H1 (cell line): ENCODE results near the gene ZIC1. TPM values are rescaled to one million over a fixed set of nuclear protein-coding genes. Genes with fewer than 3 reads are reported as not detected.

ENCODE experiments used
- CTCF ChIA-PET: fragments of 300-600 bp; sonication (Branson Sonifier 250); formaldehyde crosslinking; loops from one replicate; lab custom pipeline; 2021; ENCODE audit not compliant: partially characterized antibody; lab: Charles Lee
- POLR2A ChIA-PET: fragments of 300-600 bp; sonication (Branson Sonifier 250); formaldehyde crosslinking; loops from one replicate; lab custom pipeline; 2021; ENCODE audit warnings: inconsistent platforms; ENCODE audit not compliant: partially characterized antibody; lab: Charles Lee
- DNase-seq, 2 experiments: peaks; one replicate each; pipeline versions ENCODE4 v3.0.0 to v3.0.0-alpha.2; 2010 to 2022; ENCODE audit warnings: low spot score in 2 of 2, low read depth in 1 of 2, mixed read lengths in 1 of 2
- FAIRE-seq: peaks from 2 replicates; lab custom pipeline; 2011; peaks lifted over from hg19 to GRCh38; lab: Jason Lieb, UNC
- H2AFZ ChIP-seq: 2 replicates; pipeline ENCODE4 v1.8.1; 2012; ENCODE audit warnings: low read length, inconsistent platforms
- H2AK5ac ChIP-seq: 2 replicates; pipeline ENCODE4 v1.6.1; 2013; ENCODE audit warnings: low read depth, low read length
- H2BK120ac ChIP-seq: replicated peaks from 2 replicates; pipeline ENCODE3; 2013; ENCODE audit warnings: low read depth, low read length, inconsistent platforms
- H2BK12ac ChIP-seq: 2 replicates; pipeline ENCODE4 v1.6.1; 2013; ENCODE audit warnings: low read depth, low read length
- H2BK15ac ChIP-seq: 2 replicates; pipeline ENCODE4 v1.6.1; 2013; ENCODE audit warnings: low read length
- H2BK20ac ChIP-seq: 2 replicates; pipeline ENCODE4 v1.6.1; 2013; ENCODE audit warnings: low read length
- H2BK5ac ChIP-seq: 2 replicates; pipeline ENCODE4 v1.6.1; 2013; ENCODE audit warnings: low read depth, low read length
- H3K14ac ChIP-seq: 2 replicates; pipeline ENCODE4 v1.6.1; 2013; ENCODE audit warnings: inconsistent platforms; ENCODE audit not compliant: insufficient read length
- H3K18ac ChIP-seq: 2 replicates; pipeline ENCODE4 v1.6.1; 2013; ENCODE audit warnings: low read length; ENCODE audit errors: extremely low read depth
- H3K23ac ChIP-seq: 2 replicates; pipeline ENCODE4 v1.6.1; 2013; ENCODE audit warnings: inconsistent platforms; ENCODE audit not compliant: insufficient read length
- H3K23me2 ChIP-seq: 2 replicates; pipeline ENCODE4 v1.6.1; 2013; ENCODE audit warnings: low read depth, low read length
- H3K27ac ChIP-seq: 2 replicates; pipeline ENCODE4 v1.6.1; 2011; ENCODE audit warnings: low read depth, low read length, inconsistent platforms
- H3K27me3 ChIP-seq, 4 experiments: replicated peaks in 1 of 4; 1 replicate in 1 of 4; 2 replicates in 3 of 4; pipeline versions ENCODE4 v1.6.1 to v1.8.1; 2011 to 2013; ENCODE audit warnings: low read length in 3 of 4, mild to moderate bottlenecking in 3 of 4, inconsistent platforms in 2 of 4, mixed read lengths in 2 of 4, moderate library complexity in 1 of 4; ENCODE audit not compliant: control insufficient read depth in 3 of 4, insufficient read depth in 3 of 4; ENCODE audit errors: extremely low read depth in 1 of 4
- H3K36me3 ChIP-seq, 4 experiments: 2 replicates each; pipeline versions ENCODE4 v1.6.1 to v1.8.1; 2011 to 2013; ENCODE audit warnings: mild to moderate bottlenecking in 4 of 4, low read length in 3 of 4, moderate library complexity in 2 of 4, control low read depth in 1 of 4, inconsistent platforms in 1 of 4; ENCODE audit not compliant: insufficient read depth in 4 of 4, control insufficient read depth in 2 of 4
- H3K4ac ChIP-seq: replicated peaks from 2 replicates; pipeline ENCODE3; 2013; ENCODE audit warnings: low read length, low read depth, mixed read lengths, inconsistent platforms; ENCODE audit not compliant: insufficient read length
- H3K4me1 ChIP-seq, 4 experiments: replicated peaks in 1 of 4; 1 replicate in 1 of 4; 2 replicates in 3 of 4; pipeline versions ENCODE4 v1.6.1 to v1.8.1; 2011 to 2013; ENCODE audit warnings: low read length in 3 of 4, inconsistent platforms in 2 of 4, mixed read lengths in 1 of 4; ENCODE audit not compliant: insufficient read depth in 4 of 4, control insufficient read depth in 3 of 4
- H3K4me2 ChIP-seq, 2 experiments: 2 replicates each; pipeline versions ENCODE4 v1.6.1 to v1.8.1; 2011 to 2013; ENCODE audit warnings: low read depth in 2 of 2, low read length in 2 of 2, control low read depth in 1 of 2, inconsistent platforms in 1 of 2, mild to moderate bottlenecking in 1 of 2; ENCODE audit not compliant: insufficient read depth in 1 of 2
- H3K4me3 ChIP-seq, 4 experiments: fragments of 200-600, 300-600 bp in 1 of 4; sonication (generic), shearing (Covaris generic), sonication (Bioruptor Twin) in 1 of 4; 2 replicates each; pipeline versions ENCODE4 v1.5.1 to v1.8.1; 2011 to 2016; ENCODE audit warnings: low read length in 4 of 4, low read depth in 3 of 4, control low read depth in 2 of 4, inconsistent platforms in 2 of 4, mild to moderate bottlenecking in 2 of 4, mixed read lengths in 1 of 4, moderate library complexity in 1 of 4; ENCODE audit not compliant: insufficient read depth in 2 of 4; ENCODE audit errors: extremely low read depth in 1 of 4
- H3K56ac ChIP-seq: replicated peaks from 2 replicates; pipeline ENCODE3; 2013; ENCODE audit warnings: low read depth, mild to moderate bottlenecking, mixed read lengths, low read length, inconsistent platforms; ENCODE audit not compliant: insufficient read length
- H3K79me1 ChIP-seq: 2 replicates; pipeline ENCODE4 v1.6.1; 2013; ENCODE audit warnings: low read depth, low read length, control low read depth
- H3K79me2 ChIP-seq, 2 experiments: 2 replicates each; pipeline versions ENCODE4 v1.6.1 to v1.8.1; 2012 to 2013; ENCODE audit warnings: low read length in 2 of 2, mild to moderate bottlenecking in 2 of 2, inconsistent platforms in 1 of 2; ENCODE audit not compliant: insufficient read depth in 2 of 2, control insufficient read depth in 1 of 2
- H3K9ac ChIP-seq, 4 experiments: replicated peaks in 1 of 4; 1 replicate in 1 of 4; 2 replicates in 3 of 4; pipeline versions ENCODE4 v1.6.1 to v1.8.1; 2011 to 2013; ENCODE audit warnings: low read depth in 3 of 4, low read length in 3 of 4, control low read depth in 2 of 4, mild to moderate bottlenecking in 2 of 4, moderate library complexity in 2 of 4, inconsistent platforms in 1 of 4; ENCODE audit errors: extremely low read depth in 1 of 4
- H3K9me3 ChIP-seq, 2 experiments: 2 replicates each; pipeline versions ENCODE4 v1.6.1 to v1.8.1; 2012 to 2013; ENCODE audit warnings: mild to moderate bottlenecking in 2 of 2, moderate library complexity in 2 of 2, control low read depth in 1 of 2, inconsistent platforms in 1 of 2, low read depth in 1 of 2, low read length in 1 of 2, mixed read lengths in 1 of 2; ENCODE audit not compliant: insufficient read depth in 2 of 2
- H4K20me1 ChIP-seq, 2 experiments: replicated peaks in 1 of 2; 2 replicates each; pipeline versions ENCODE3 to v1.8.1; 2011 to 2013; ENCODE audit warnings: inconsistent platforms in 2 of 2, low read length in 2 of 2, mild to moderate bottlenecking in 1 of 2; ENCODE audit not compliant: insufficient read depth in 2 of 2, control insufficient read depth in 1 of 2
- H4K5ac ChIP-seq: 2 replicates; pipeline ENCODE4 v1.6.1; 2013; ENCODE audit warnings: low read length, low read depth, mixed read lengths, inconsistent platforms; ENCODE audit not compliant: insufficient read length
- H4K8ac ChIP-seq: 2 replicates; pipeline ENCODE4 v1.8.0; 2013; ENCODE audit warnings: mild to moderate bottlenecking, moderate library complexity, low read length, inconsistent platforms; ENCODE audit not compliant: insufficient read depth; ENCODE audit errors: extremely low read depth
- H4K91ac ChIP-seq: replicated peaks from 2 replicates; pipeline ENCODE3; 2013; ENCODE audit warnings: low read length, mixed read lengths, inconsistent platforms; ENCODE audit not compliant: insufficient read length
- BACH1 ChIP-seq: IDR thresholded peaks from 2 replicates; pipeline ENCODE4 v1.6.1; 2012; ENCODE audit warnings: low read length, improper control_type of control experiment
- CBX5 ChIP-seq: fragments of 300-800, 300-1000 bp; sonication (generic); IDR thresholded peaks from 2 replicates; pipeline ENCODE4 v1.7.1; 2016; ENCODE audit warnings: antibody characterized with exemption, low read length, low read depth
- CEBPB ChIP-seq: IDR thresholded peaks from 2 replicates; pipeline ENCODE4 v1.6.1; 2012; ENCODE audit warnings: low read depth, low read length
- EZH2 ChIP-seq: fragments of 200-600 bp; sonication (generic); IDR thresholded peaks from 2 replicates; pipeline ENCODE4 v1.7.1; 2012; ENCODE audit warnings: low read depth, mild to moderate bottlenecking, moderate library complexity, low read length, inconsistent platforms; ENCODE audit not compliant: severe bottlenecking
- GABPA ChIP-seq: IDR thresholded peaks from 2 replicates; pipeline ENCODE4 v1.6.1; 2011; ENCODE audit warnings: mild to moderate bottlenecking, low read length, moderate library complexity, borderline replicate concordance; ENCODE audit not compliant: insufficient read depth
- HDAC2 ChIP-seq, 2 experiments: fragments of 300-600 bp in 1 of 2; sonication (generic) in 1 of 2; IDR thresholded peaks; 2 replicates each; pipeline ENCODE4 v1.6.1; 2011 to 2012; ENCODE audit warnings: low read depth in 2 of 2, low read length in 2 of 2, mild to moderate bottlenecking in 2 of 2, moderate library complexity in 2 of 2, borderline replicate concordance in 1 of 2, inconsistent platforms in 1 of 2
- KDM1A ChIP-seq: fragments of 200-600, 300-600 bp; sonication (generic); IDR thresholded peaks from 2 replicates; pipeline ENCODE4 v1.7.1; 2016; ENCODE audit warnings: mild to moderate bottlenecking, low read length, borderline replicate concordance
- SP1 ChIP-seq: IDR thresholded peaks from 2 replicates; pipeline ENCODE4 v1.6.1; 2011; ENCODE audit warnings: low read depth, low read length
- SUZ12 ChIP-seq: fragments of 200-600 bp; sonication (generic); IDR thresholded peaks from 2 replicates; pipeline ENCODE4 v1.6.1; 2012; ENCODE audit warnings: mild to moderate bottlenecking, inconsistent platforms, low read length, moderate library complexity, mixed read lengths
- ZNF274 ChIP-seq: IDR thresholded peaks from 2 replicates; pipeline ENCODE4 v1.7.0; 2012; ENCODE audit warnings: low read length, borderline replicate concordance; ENCODE audit errors: extremely low read depth
- WGBS, 2 experiments: shearing (Covaris generic) in 1 of 2; methylation state at CpG; one replicate each; pipeline versions ENCODE4 v1.1.6 to v1.1.7; 2013 to 2015; ENCODE audit warnings: low lambda C conversion rate in 2 of 2, mixed read lengths in 2 of 2, inconsistent platforms in 1 of 2, low coverage in 1 of 2, missing lambda C conversion rate in 1 of 2; ENCODE audit not compliant: insufficient replicate concordance in 2 of 2, insufficient coverage in 1 of 2, insufficient read length in 1 of 2; ENCODE audit errors: extremely low coverage in 1 of 2, missing lambda C conversion rate in 1 of 2; 5-methylcytosine and 5-hydroxymethylcytosine counted together
- polyA plus RNA-seq, 7 experiments: library from polyadenylated mRNA; depleted of rRNA in 3 of 7; stranded (reverse) in 5 of 7; unstranded in 2 of 7; fragments of >200 nt in 5 of 7; fragments of 200-250 nt in 2 of 7; gene quantifications; 1 replicate in 5 of 7; 2 replicates in 1 of 7; 4 replicates in 1 of 7; pipeline versions ENCODE4 v1.2.1 to v1.2.3, GENCODE V29; 2011 to 2013; ENCODE audit warnings: missing spikeins in 2 of 7, mixed read lengths in 2 of 7
- total RNA-seq: library from RNA; stranded (reverse); fragmentation: NEBNext Ultra II Directional; extraction: Animal tissue kit (Norgen Biotek cat#: 25700); gene quantifications from 2 replicates; pipeline ENCODE4 v1.2.1, GENCODE V29; 2021

ZIC1 gene
- total and polyA plus RNA-seq, 2 of the 8 experiments (the other 6 are each of a cell fraction or from before 2014, with no cell fraction given), result 0.80 to 2.2 TPM

GRCh38 chr3:147407498-147408187 lies 1.5 kb upstream of the ZIC1 start:
- Histone ChIP-seq H3K4me2 (peak overlapping the region; percentile 72 to 91), H3K79me1 (no peaks in the 10 kb centered on the region), H3K56ac (no peak overlapping the region), H3K36me3 (peaks cover 0 to 4% (median 0%) of the 10 kb centered on the region in 4 experiments; a peak in 1 of 8 replicates), H2BK15ac (no peak overlapping the region), H3K27me3 (peaks cover 68 to 98% (median 91%) of the 10 kb centered on the region in 4 experiments), H3K23ac (no peak overlapping the region), H2BK5ac (no peak overlapping the region), H2BK12ac (peak overlapping the region; percentile 27; the same call in 1 of the 2 replicates), H3K4me3 (peak overlapping the region in 2 of 4 experiments; percentile 16 to 62; a peak in 4 of 8 replicates), H3K18ac (no peak overlapping the region), H3K14ac (no peak overlapping the region), H4K5ac (no peak overlapping the region), H3K9ac (no peak overlapping the region), H2BK120ac (peak overlapping the region; percentile 55), H3K9me3 (no peaks in the 10 kb centered on the region; a peak in 1 of 4 replicates), H3K27ac (no peak overlapping the region), H4K20me1 (peaks cover 6 to 20% of the 10 kb centered on the region in 2 experiments), H3K79me2 (no peaks in the 10 kb centered on the region), H3K23me2 (peaks cover 15% of the 10 kb centered on the region), H2AFZ (no peak overlapping the region), H2AK5ac (no peak overlapping the region), H4K91ac (no peak overlapping the region), H4K8ac (no peak overlapping the region), H3K4ac (no peak overlapping the region), H2BK20ac (0 out of 2 replicates have a peak overlapping the region, but pooled peaks have one; percentile 72), H3K4me1 (peaks cover 15 to 52% (median 33%) of the 10 kb centered on the region in 4 experiments)
- TF ChIP-seq CBX5 (no peak), HDAC2 (IDR thresholded peaks at IDR 0.05; ENCODE audit: borderline replicate concordance in 1 of 2, low read depth in 2 of 2, low read length in 2 of 2) (0 out of 4 replicates have a peak, but pooled peaks of 1 of the 2 experiments have one; percentile 10), SP1 (no peak), KDM1A (no peak), SUZ12 (peak; percentile 65), CEBPB (no peak), ZNF274 (no peak), GABPA (no peak), BACH1 (no peak), EZH2 (peak; percentile 70)
- ChIA-PET POLR2A (interaction anchor here (0.6 to 1.3 kb wide), 2 partner anchors 11 to 420 kb away, joined by 3 read pairs; no protein-coding TSS in a partner anchor), CTCF (interaction anchor here (1.0 to 16.9 kb wide), 3 partner anchors 11 to 39 kb away, joined by 3 to 197 read pairs (median 9); no protein-coding TSS in a partner anchor)
- 1% methylated on average over 27 of the region's 27 CpGs; no CpG with 5 or more reads in 1 of the 2 experiments for WGBS, 2 experiments
- DNase-seq (no peak), FAIRE-seq (no peak)
